SH-SY5Y (cell line): ENCODE results near the gene LRRC10B.

Experiments used
- GATA2 ChIP-seq: IDR thresholded peaks from 2 replicates; pipeline ENCODE4 v1.6.1; 2011; ENCODE audit warnings: mild to moderate bottlenecking, low read depth, low read length
- GATA3 ChIP-seq: IDR thresholded peaks from 2 replicates; pipeline ENCODE4 v1.6.1; 2011; ENCODE audit warnings: low read depth, mild to moderate bottlenecking, low read length, moderate library complexity

LRRC10B gene

DNA sequence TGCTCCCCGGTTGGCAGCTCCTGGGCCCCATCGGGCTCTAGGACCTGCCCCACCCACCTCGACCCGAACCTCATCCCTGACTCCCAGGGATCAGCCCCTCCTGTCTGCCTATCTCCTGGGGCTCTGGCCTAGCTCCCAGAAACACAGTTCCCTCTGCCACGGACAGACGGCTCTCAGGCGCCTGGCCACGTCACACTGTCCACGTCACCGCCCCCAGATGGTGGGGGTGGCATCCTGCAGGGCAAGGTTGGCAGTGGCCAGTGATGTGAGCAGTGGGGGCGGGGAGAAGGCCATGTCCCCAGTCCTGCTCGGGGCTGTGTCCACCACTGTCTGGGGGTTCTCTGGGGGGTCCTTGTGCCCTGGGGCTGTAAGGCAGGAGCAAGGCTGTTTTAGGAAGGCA, 43.1 kb downstream of the LRRC10B start:
- no peak for TF ChIP-seq GATA3
- TF ChIP-seq GATA2: no peak

DNA sequence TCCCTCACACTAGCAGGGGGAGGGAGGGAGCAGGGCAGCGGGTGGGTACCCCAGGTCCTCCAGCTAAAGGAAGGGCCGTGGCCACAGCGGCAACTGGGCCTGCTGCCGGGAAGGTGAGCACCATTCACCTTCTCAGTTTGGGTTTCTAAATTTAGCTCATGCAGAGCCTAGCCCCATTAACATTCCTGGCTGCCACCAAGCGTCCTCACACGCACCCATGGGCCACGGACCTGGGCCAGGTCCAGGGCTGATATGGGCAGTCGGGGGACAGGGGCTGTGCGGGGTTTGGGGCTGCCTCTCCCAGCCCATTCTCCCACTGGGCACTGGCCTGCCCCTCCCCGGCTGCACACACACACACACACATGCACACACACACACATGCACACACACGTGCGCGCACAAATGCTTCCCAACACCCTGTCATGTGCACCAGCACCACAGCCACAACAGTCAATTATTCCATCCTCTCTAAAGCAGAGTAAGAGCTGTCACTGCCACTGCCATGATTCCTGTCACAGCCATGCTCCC, 43.6 kb downstream of the LRRC10B start:
- no peak for TF ChIP-seq GATA3

DNA sequence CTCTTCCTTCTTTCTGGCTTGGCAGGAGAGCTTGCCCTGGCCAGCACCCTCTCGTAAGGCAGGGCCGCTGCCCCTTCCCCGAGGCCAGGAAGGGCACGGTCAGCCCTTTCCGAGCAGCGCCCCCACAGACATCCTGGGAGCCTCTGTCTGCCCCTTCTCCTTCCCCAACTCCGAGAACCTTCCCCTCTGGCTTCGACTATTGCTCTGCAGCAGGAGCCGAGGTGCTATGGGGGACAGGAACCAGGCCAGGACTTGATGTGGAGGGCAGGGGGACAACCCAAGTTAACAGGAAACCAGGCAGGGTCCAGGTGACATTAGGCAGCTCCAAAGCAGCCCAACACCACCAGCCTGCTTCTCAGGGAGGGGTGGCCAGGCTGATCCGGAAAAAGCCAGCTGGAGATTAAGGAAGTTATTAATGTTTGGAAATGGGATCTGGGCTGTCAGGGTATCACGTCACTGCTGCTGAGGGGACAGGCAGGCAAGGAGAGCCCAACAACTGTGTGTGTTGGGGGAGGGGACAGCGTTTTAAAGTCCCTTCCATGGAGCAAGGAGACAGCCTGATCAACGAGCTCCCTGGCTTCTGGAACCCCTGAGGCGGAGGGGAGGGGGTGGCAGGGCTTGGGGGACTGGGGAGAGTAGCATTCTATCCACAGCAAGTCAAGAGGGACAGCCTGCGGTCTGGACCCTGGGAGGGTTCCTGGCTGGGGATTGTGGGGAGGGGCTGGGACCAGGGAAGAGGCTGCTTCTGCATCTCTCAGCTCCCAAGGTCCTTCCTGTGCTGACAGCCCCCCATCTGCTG, 45.0 kb downstream of the LRRC10B start:
- no peak for TF ChIP-seq GATA3

DNA sequence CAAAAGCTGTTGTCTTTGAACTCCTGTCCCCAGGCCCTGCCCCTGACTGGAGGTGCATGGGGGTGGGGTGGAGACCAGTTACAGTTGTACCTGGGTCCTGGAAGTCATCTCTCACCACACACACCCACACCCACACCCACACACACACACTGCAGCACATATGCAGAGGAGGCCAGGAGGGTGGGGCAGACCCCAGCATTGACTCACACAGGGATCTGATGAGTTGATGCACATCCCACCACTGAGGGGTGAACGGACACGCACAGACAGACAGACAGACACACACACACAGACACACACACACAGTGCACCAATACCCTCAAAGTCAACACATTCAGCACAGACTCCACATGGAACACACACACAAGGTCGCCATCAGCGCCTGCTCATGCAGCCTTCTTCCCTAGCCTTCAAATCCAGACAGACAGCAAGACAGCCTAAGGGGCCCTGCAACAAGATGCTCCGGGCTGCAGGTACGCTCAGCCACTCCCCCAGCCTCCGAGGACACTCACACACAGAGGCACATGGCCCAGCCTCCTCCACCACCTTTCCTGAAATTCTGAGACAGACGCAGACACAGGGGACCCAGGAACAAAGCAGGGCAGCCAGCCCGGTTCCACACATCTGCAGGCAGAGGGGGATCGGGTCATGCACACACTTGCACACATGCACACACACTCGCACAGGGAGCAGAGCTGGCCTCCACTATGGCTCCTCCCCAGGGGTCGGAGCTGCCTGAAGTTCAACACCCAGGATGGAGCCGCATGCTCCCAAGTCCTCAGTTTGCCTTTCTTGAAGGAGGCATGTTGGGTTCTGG, 45.8 kb downstream of the LRRC10B start:
- TF ChIP-seq GATA2 (no peak), GATA3 (no peak)

DNA sequence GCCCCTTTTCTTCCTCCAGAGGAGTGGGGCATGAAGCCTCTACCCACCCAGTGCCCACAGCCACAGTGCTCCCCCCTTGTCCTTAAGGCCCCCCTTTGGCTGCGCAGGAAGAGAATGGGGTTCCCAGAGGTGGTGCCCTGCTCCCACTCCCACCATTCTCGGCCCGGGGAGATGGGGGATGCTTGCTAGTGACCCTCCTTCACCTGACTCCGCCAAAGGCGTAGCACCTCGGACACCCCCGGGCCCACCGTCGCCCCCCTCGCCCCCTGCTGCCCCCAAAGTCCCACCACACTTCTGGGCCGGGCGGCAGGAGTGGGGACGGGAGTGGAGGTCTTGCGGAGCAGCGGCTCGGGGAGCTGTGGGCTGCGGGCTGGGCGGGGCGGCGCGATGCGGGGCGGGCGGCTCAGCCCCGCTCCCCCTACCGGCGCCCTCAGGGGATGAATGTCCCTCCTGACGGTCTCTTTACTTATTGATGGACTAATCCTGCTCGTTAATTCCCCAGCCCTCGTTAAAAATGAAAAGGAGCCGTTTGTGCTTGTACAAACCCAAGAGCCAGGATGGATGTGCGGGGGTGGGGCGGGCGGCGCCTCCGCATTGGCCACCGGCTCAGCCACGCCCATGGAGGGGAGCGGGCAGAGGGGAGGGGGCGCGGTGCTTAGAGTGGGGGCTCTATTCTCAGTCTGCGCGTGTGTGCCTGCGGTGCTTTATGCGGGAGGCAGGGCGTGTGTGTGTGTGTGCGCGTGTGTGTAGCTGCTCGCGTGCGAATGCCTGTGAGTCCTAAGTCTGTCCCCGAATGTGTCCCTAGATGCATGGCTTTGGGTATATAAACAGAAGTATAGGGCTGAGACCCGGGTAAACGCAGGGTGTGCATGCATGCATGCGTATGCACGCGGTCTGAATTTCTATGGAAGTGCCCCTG, 46.8 kb downstream of the LRRC10B start:
- TF ChIP-seq GATA2: no peak
- no peak for TF ChIP-seq GATA3

DNA sequence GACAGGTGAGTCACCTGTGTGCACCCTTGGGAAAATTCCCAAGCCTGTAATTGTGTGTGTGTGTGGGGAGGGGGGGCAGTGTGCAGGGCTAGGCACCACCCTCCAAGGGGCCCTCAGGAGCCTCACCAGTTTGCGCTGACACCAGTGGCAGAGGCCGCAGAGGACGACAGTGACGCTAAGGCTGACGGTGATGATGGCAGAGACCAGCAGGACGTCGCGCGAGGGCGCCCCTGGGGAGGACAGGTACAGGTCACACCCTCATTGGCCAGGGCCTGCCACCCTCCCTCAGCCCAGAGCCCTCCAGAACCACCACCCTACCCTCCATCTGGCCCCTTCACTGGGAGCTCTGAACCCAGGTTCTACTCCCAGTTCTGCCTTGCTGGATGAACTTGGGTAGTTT, 47.4 kb downstream of the LRRC10B start:
- TF ChIP-seq GATA3 (no peak), GATA2 (no peak)

DNA sequence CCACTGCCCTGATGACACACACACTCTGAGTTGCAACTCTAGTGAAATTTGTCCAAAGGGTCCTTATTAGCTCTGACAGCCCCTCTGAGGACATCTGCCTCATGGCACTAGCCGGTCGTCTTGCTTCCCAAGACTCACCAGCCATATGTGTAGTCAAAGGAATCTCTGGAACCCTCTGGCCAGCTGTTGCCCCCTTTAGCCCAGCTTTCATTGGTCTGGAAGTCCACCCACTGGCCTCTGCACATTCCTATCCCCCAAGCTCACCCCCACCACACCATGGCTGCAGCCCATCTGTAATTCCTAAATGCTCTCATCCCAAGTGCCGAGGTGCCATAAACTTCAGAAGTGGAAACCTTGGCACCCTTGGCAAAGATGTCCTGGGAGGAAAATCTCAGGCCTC, 48.1 kb downstream of the LRRC10B start:
- TF ChIP-seq GATA3 (no peak), GATA2 (no peak)
